Measurements from ENCODE around the gene HOXB9. TPM values are rescaled to one million over a fixed set of nuclear protein-coding genes. Genes with fewer than 3 reads are reported as not detected.

Gene HOXB9
- total and polyA plus RNA-seq, 10 of the 15 experiments (the other 5 are each of a cell fraction or from before 2014, with no cell fraction given): 0.01 to 0.49 (median 0.09) TPM; not detected in 5

- TF ChIP-seq ZBTB40 (IDR thresholded peaks at IDR 0.05; ENCODE audit: borderline replicate concordance) (no peak), NR2C2 (IDR thresholded peaks at IDR 0.05; ENCODE audit: borderline replicate concordance, control insufficient read depth, insufficient read length, low read depth) (no peak), CREB1 (IDR thresholded peaks at IDR 0.05; ENCODE audit: low read depth) (no peak), NR2F1 (conservative IDR thresholded peaks at IDR 0.05) (no peak), CHD2 (IDR thresholded peaks at IDR 0.05; ENCODE audit: borderline replicate concordance, low read depth, low read length) (no peak), PRDM15 (CRISPR knock-in tag; IDR thresholded peaks at IDR 0.05) (no peak)
Measured at GRCh38 chr17:48630925-48631692, 5.0 kb upstream of the HOXB9 start (continued).
